Stimulated activated naive B cell treated with anti-CD40 and anti-IgM and Interleukin-4, amounts not matched to agents 10 μg/mL and 1 μg/mL and 100 μg/mL, for 72 hours (primary cell): Measurements from ENCODE around the gene ARHGAP25.

Experiments
- ATAC-seq, 2 donors: fragments of 150-1000 bp; cut with Tn5 transposase; replicated peaks; 2 replicates each; pipeline ENCODE4 v1.10.0; 2021; ENCODE audit warnings: moderate library complexity in 1 of 2
- DNase-seq: peaks from one replicate; pipeline ENCODE4 v3.0.0; 2021
- H3K27ac Mint-ChIP-seq: one replicate; pipeline ENCODE4 v1.8.0; 2022; ENCODE audit warnings: mild to moderate bottlenecking, mixed read lengths
- H3K27me3 Mint-ChIP-seq, 2 donors: one replicate each; pipeline ENCODE4 v1.8.0; 2022; ENCODE audit warnings: mixed read lengths in 2 of 2
- H3K36me3 Mint-ChIP-seq, 2 donors: one replicate each; pipeline ENCODE4 v1.8.0; 2022; ENCODE audit warnings: mixed read lengths in 2 of 2, mild to moderate bottlenecking in 1 of 2
- H3K4me1 Mint-ChIP-seq, 2 donors: one replicate each; pipeline ENCODE4 v1.8.0; 2022; ENCODE audit warnings: mixed read lengths in 2 of 2, mild to moderate bottlenecking in 1 of 2
- H3K4me3 Mint-ChIP-seq, 2 donors: one replicate each; pipeline ENCODE4 v1.8.0; 2022; ENCODE audit warnings: mild to moderate bottlenecking in 2 of 2, mixed read lengths in 2 of 2, moderate library complexity in 1 of 2
- H3K9me3 Mint-ChIP-seq, 2 donors: one replicate each; pipeline ENCODE4 v1.8.0; 2022; ENCODE audit warnings: mixed read lengths in 2 of 2, mild to moderate bottlenecking in 1 of 2

The ARHGAP25 gene

GRCh38 chr2:68812251-68812650, 77.6 kb downstream of the ARHGAP25 start:
- Mint-ChIP-seq H3K36me3 (peaks cover 50 to 69% of the 10 kb centered on the region in 2 donors), H3K9me3 (no peaks in the 10 kb centered on the region), H3K4me3 (no peak overlapping the region), H3K27me3 (no peaks in the 10 kb centered on the region), H3K27ac (peak overlapping the region; percentile 94), H3K4me1 (peaks cover 39 to 54% of the 10 kb centered on the region in 2 donors)
- no peak for DNase-seq
- no peak for ATAC-seq

GRCh38 chr2:68813596-68813995, 79.0 kb downstream of the ARHGAP25 start:
- no peaks in the 10 kb centered on the region for H3K27me3 Mint-ChIP-seq
- peaks cover 49 to 67% of the 10 kb centered on the region in 2 donors for H3K36me3 Mint-ChIP-seq
- DNase-seq (no peak), ATAC-seq (no peak)
- no peaks in the 10 kb centered on the region for H3K9me3 Mint-ChIP-seq
- peaks cover 31 to 47% of the 10 kb centered on the region in 2 donors for H3K4me1 Mint-ChIP-seq
- H3K4me3 Mint-ChIP-seq: no peak overlapping the region
- peak overlapping the region; percentile 69 for H3K27ac Mint-ChIP-seq

GRCh38 chr2:68817306-68817705, 82.7 kb downstream of the ARHGAP25 start:
- peaks cover 11 to 18% of the 10 kb centered on the region in 2 donors for H3K4me1 Mint-ChIP-seq
- H3K9me3 Mint-ChIP-seq: no peaks in the 10 kb centered on the region
- H3K27ac Mint-ChIP-seq: peak overlapping the region; percentile 93
- DNase-seq: no peak
- ATAC-seq: no peak
- no peaks in the 10 kb centered on the region for H3K27me3 Mint-ChIP-seq
- peaks cover 41 to 58% of the 10 kb centered on the region in 2 donors for H3K36me3 Mint-ChIP-seq
- H3K4me3 Mint-ChIP-seq: no peak overlapping the region

- ATAC-seq: no peak
- no peaks in the 10 kb centered on the region for H3K27me3 Mint-ChIP-seq
- H3K4me3 Mint-ChIP-seq: no peak overlapping the region
- DNase-seq: no peak
- peaks cover 44 to 63% of the 10 kb centered on the region in 2 donors for H3K36me3 Mint-ChIP-seq
- H3K27ac Mint-ChIP-seq: no peak overlapping the region
- no peaks in the 10 kb centered on the region for H3K9me3 Mint-ChIP-seq
- H3K4me1 Mint-ChIP-seq: peaks cover 13 to 27% of the 10 kb centered on the region in 2 donors
Observed at GRCh38 chr2:68819556-68819955, 84.9 kb downstream of the ARHGAP25 start.

- H3K4me3 Mint-ChIP-seq: no peak overlapping the region
- H3K9me3 Mint-ChIP-seq: no peaks in the 10 kb centered on the region
- no peak for ATAC-seq
- peaks cover 58 to 71% of the 10 kb centered on the region in 2 donors for H3K36me3 Mint-ChIP-seq
- H3K27me3 Mint-ChIP-seq: no peaks in the 10 kb centered on the region
- peaks cover 24 to 53% of the 10 kb centered on the region in 2 donors for H3K4me1 Mint-ChIP-seq
- H3K27ac Mint-ChIP-seq: peak overlapping the region; percentile 49
- DNase-seq: no peak
Observed at GRCh38 chr2:68822207-68822872, 87.7 kb downstream of the ARHGAP25 start.

GRCh38 chr2:68824831-68825230, 90.2 kb downstream of the ARHGAP25 start:
- no peaks in the 10 kb centered on the region for H3K27me3 Mint-ChIP-seq
- no peak overlapping the region for H3K4me3 Mint-ChIP-seq
- peaks cover 41 to 70% of the 10 kb centered on the region in 2 donors for H3K4me1 Mint-ChIP-seq
- DNase-seq (no peak), ATAC-seq (no peak)
- no peaks in the 10 kb centered on the region for H3K9me3 Mint-ChIP-seq
- peak overlapping the region; percentile 91 for H3K27ac Mint-ChIP-seq
- H3K36me3 Mint-ChIP-seq: peaks cover 49 to 69% of the 10 kb centered on the region in 2 donors

GRCh38 chr2:68825866-68826265, 91.3 kb downstream of the ARHGAP25 start:
- Mint-ChIP-seq H3K36me3 (peaks cover 47 to 65% of the 10 kb centered on the region in 2 donors), H3K27me3 (no peaks in the 10 kb centered on the region), H3K4me1 (peaks cover 44 to 72% of the 10 kb centered on the region in 2 donors), H3K9me3 (no peaks in the 10 kb centered on the region), H3K27ac (peak overlapping the region; percentile 66), H3K4me3 (peak overlapping the region in 1 of 2 donors; percentile 18)
- ATAC-seq (no peak), DNase-seq (no peak)

GRCh38 chr2:68827666-68828065, 93.1 kb downstream of the ARHGAP25 start:
- no peaks in the 10 kb centered on the region for H3K27me3 Mint-ChIP-seq
- peaks cover 62 to 89% of the 10 kb centered on the region in 2 donors for H3K4me1 Mint-ChIP-seq
- H3K4me3 Mint-ChIP-seq: no peak overlapping the region
- ATAC-seq: no peak
- H3K36me3 Mint-ChIP-seq: peaks cover 45 to 59% of the 10 kb centered on the region in 2 donors
- DNase-seq: no peak
- peak overlapping the region; percentile 5 for H3K27ac Mint-ChIP-seq
- no peaks in the 10 kb centered on the region for H3K9me3 Mint-ChIP-seq

GRCh38 chr2:68828887-68829708, 94.5 kb downstream of the ARHGAP25 start:
- Mint-ChIP-seq H3K36me3 (peaks cover 36 to 46% of the 10 kb centered on the region in 2 donors), H3K27ac (peak overlapping the region; percentile 88), H3K4me1 (peaks cover 62 to 94% of the 10 kb centered on the region in 2 donors), H3K4me3 (peak overlapping the region; percentile 48 to 51), H3K27me3 (no peaks in the 10 kb centered on the region), H3K9me3 (no peaks in the 10 kb centered on the region)
- ATAC-seq: peak; percentile 21 to 42
- peak; percentile 43 for DNase-seq

GRCh38 chr2:68829749-68830148, 95.1 kb downstream of the ARHGAP25 start:
- Mint-ChIP-seq H3K4me3 (peak overlapping the region; percentile 48 to 51), H3K9me3 (no peaks in the 10 kb centered on the region), H3K4me1 (peaks cover 64 to 93% of the 10 kb centered on the region in 2 donors), H3K27ac (peak overlapping the region; percentile 88), H3K36me3 (peaks cover 29 to 40% of the 10 kb centered on the region in 2 donors), H3K27me3 (no peaks in the 10 kb centered on the region)
- ATAC-seq: no peak
- DNase-seq: no peak

GRCh38 chr2:68831686-68832232, 97.1 kb downstream of the ARHGAP25 start:
- peaks cover 11 to 21% of the 10 kb centered on the region in 2 donors for H3K36me3 Mint-ChIP-seq
- H3K4me3 Mint-ChIP-seq: peak overlapping the region; percentile 58 to 64
- H3K4me1 Mint-ChIP-seq: peaks cover 65 to 92% of the 10 kb centered on the region in 2 donors
- ATAC-seq: no peak
- H3K27me3 Mint-ChIP-seq: no peaks in the 10 kb centered on the region
- DNase-seq: no peak
- peak overlapping the region; percentile 97 for H3K27ac Mint-ChIP-seq
- no peaks in the 10 kb centered on the region for H3K9me3 Mint-ChIP-seq

- Mint-ChIP-seq H3K4me3 (peak overlapping the region; percentile 58 to 64), H3K9me3 (no peaks in the 10 kb centered on the region), H3K27me3 (no peaks in the 10 kb centered on the region), H3K36me3 (peaks cover 11 to 21% of the 10 kb centered on the region in 2 donors), H3K4me1 (peaks cover 69 to 93% of the 10 kb centered on the region in 2 donors), H3K27ac (peak overlapping the region; percentile 97)
- ATAC-seq (peak; percentile 74 to 79), DNase-seq (peak; percentile 73)
Observed at GRCh38 chr2:68832233-68832869, 97.7 kb downstream of the ARHGAP25 start.

GRCh38 chr2:68833162-68833561, 98.6 kb downstream of the ARHGAP25 start:
- Mint-ChIP-seq H3K27ac (peak overlapping the region; percentile 65), H3K27me3 (no peaks in the 10 kb centered on the region), H3K36me3 (peaks cover 8 to 14% of the 10 kb centered on the region in 2 donors), H3K4me3 (no peak overlapping the region), H3K4me1 (peaks cover 66 to 86% of the 10 kb centered on the region in 2 donors), H3K9me3 (no peaks in the 10 kb centered on the region)
- no peak for DNase-seq
- ATAC-seq: no peak
